Gastrocnemius medialis (tissue), 4 donors: ENCODE results near the gene ACTR5. TPM values are rescaled to one million over a fixed set of nuclear protein-coding genes. Genes with fewer than 3 reads are reported as not detected.
A peak's percentile ranks its signal among the peaks of the same experiment; 100 is the strongest.

Source experiments
- ATAC-seq, 2 donors: fragments of 150-250 bp; one replicate each; pipeline ENCODE4 v1.9.1; 2016
- DNase-seq, 2 donors: peaks; one replicate each; pipeline ENCODE4 v3.0.0-alpha.2; 2019
- H3K27ac ChIP-seq, 4 donors: fragments of 200-600 bp; sonication (generic); 1 replicate in 1 of 4; 2 replicates in 3 of 4; pipeline ENCODE4 v1.5.1; 2016 to 2018; ENCODE audit warnings: mild to moderate bottlenecking in 2 of 4, moderate library complexity in 1 of 4
- H3K27me3 ChIP-seq, 3 donors: fragments of 200-600 bp; sonication (generic) in 2 of 3; 1 replicate in 1 of 3; 2 replicates in 2 of 3; pipeline versions ENCODE4 v1.5.1 to v1.6.0; 2016 to 2019; ENCODE audit warnings: mild to moderate bottlenecking in 1 of 3, moderate library complexity in 1 of 3
- H3K36me3 ChIP-seq, 2 donors: fragments of 200-600 bp; sonication (generic) in 1 of 2; one replicate each; pipeline ENCODE4 v1.5.1; 2017 to 2018
- H3K4me1 ChIP-seq, 2 donors: fragments of 200-600 bp; sonication (generic) in 1 of 2; one replicate each; pipeline ENCODE4 v1.5.1; 2016 to 2017; ENCODE audit warnings: mild to moderate bottlenecking in 2 of 2
- H3K4me3 ChIP-seq, 4 donors: fragments of 200-600 bp; sonication (generic) in 3 of 4; 1 replicate in 1 of 4; 2 replicates in 3 of 4; pipeline ENCODE4 v1.5.1; 2016 to 2019; ENCODE audit warnings: mild to moderate bottlenecking in 2 of 4
- H3K9me3 ChIP-seq, 3 donors: fragments of 200-600 bp; sonication (generic) in 2 of 3; 1 replicate in 1 of 3; 2 replicates in 2 of 3; pipeline ENCODE4 v1.5.1; 2016 to 2019
- POLR2A ChIP-seq, 2 donors: fragments of 450-650 bp; IDR thresholded peaks; one replicate each; pipeline ENCODE4 v1.6.1; 2017; ENCODE audit warnings: antibody characterized with exemption in 2 of 2, mild to moderate bottlenecking in 2 of 2, moderate library complexity in 2 of 2
- in situ Hi-C, 4 donors: fragments of 200-750 bp; cut with MboI; loops; one replicate each; pipeline versions ENCODE4 v1.15.0 to v1.8.0; 2017; ENCODE audit warnings: low sequenced_read_pairs in 4 of 4
- intact Hi-C: fragments of 100-400 bp; cut with DNase I; formaldehyde crosslinking; loops from one replicate; pipeline ENCODE4 v1.15.1; 2023; ENCODE audit warnings: low total_unique reads
- total RNA-seq, 4 donors: library from RNA; depleted of rRNA; stranded (reverse); fragments of >200 nt; gene quantifications; one replicate each; pipeline versions ENCODE4 v1.1.0 to v1.2.3, GENCODE V29; 2016
- TF ChIP-seq, protein P1 (sequence below), 5 experiments: fragments of 450-650 bp in 3 of 5; fragments of 200-600 bp in 2 of 5; sonication (generic) in 2 of 5; IDR thresholded peaks in 4 of 5; conservative IDR thresholded peaks in 1 of 5; 1 replicate in 4 of 5; 2 replicates in 1 of 5; pipeline ENCODE4 v1.5.1; 2016 to 2019; ENCODE audit warnings: antibody characterized with exemption in 5 of 5, mild to moderate bottlenecking in 3 of 5, moderate library complexity in 3 of 5

The ACTR5 gene
- total RNA-seq, 4 donors from 2014 or later = 6.3 to 10.0 (median 8.0) TPM

GRCh38 chr20:38805502-38805957, 57.3 kb downstream of the ACTR5 start, which contains the start of gene PPP1R16B:
Gene PPP1R16B (plus strand): TSS chr20:38805697. CDS start chr20:38835926, 30,229 bp downstream.
- Histone ChIP-seq H3K27me3 (peaks cover 27 to 34% (median 30%) of the 10 kb centered on the region in 3 donors), H3K4me1 (peaks cover 10 to 14% of the 10 kb centered on the region in 2 donors), H3K9me3 (no peaks in the 10 kb centered on the region), H3K4me3 (peak within 1 kb of the TSS; percentile 58 to 65 (median 63)), H3K27ac (peak within 1 kb of the TSS; percentile 52 to 73 (median 70)), H3K36me3 (no peaks in the 10 kb centered on the region)
- ATAC-seq = no peak
- TF ChIP-seq, protein P1, sequence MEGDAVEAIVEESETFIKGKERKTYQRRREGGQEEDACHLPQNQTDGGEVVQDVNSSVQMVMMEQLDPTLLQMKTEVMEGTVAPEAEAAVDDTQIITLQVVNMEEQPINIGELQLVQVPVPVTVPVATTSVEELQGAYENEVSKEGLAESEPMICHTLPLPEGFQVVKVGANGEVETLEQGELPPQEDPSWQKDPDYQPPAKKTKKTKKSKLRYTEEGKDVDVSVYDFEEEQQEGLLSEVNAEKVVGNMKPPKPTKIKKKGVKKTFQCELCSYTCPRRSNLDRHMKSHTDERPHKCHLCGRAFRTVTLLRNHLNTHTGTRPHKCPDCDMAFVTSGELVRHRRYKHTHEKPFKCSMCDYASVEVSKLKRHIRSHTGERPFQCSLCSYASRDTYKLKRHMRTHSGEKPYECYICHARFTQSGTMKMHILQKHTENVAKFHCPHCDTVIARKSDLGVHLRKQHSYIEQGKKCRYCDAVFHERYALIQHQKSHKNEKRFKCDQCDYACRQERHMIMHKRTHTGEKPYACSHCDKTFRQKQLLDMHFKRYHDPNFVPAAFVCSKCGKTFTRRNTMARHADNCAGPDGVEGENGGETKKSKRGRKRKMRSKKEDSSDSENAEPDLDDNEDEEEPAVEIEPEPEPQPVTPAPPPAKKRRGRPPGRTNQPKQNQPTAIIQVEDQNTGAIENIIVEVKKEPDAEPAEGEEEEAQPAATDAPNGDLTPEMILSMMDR (IDR thresholded peaks at IDR 0.05 in 4 of 5, conservative IDR thresholded peaks at IDR 0.05 in 1 of 5) = no peak
- TF ChIP-seq POLR2A (IDR thresholded peaks at IDR 0.05) = peak in 1 of 2 donors; percentile 38
- intact Hi-C loops (no loop called here), in situ Hi-C loops (no loop called here)
- DNase-seq = no peak

GRCh38 chr20:38805958-38806854, 57.9 kb downstream of the ACTR5 start:
- DNase-seq (no peak), ATAC-seq (no peak)
- in situ Hi-C loops = no loop called here
- Histone ChIP-seq H3K4me1 (peaks cover 10 to 14% of the 10 kb centered on the region in 2 donors), H3K27me3 (peaks cover 27 to 34% (median 30%) of the 10 kb centered on the region in 3 donors), H3K9me3 (no peaks in the 10 kb centered on the region), H3K36me3 (no peaks in the 10 kb centered on the region), H3K27ac (peak overlapping the region; percentile 52 to 73 (median 70)), H3K4me3 (peak overlapping the region; percentile 58 to 65 (median 63))
- no peak for TF ChIP-seq POLR2A (IDR thresholded peaks at IDR 0.05)
- TF ChIP-seq, protein P1 (IDR thresholded peaks at IDR 0.05 in 4 of 5, conservative IDR thresholded peaks at IDR 0.05 in 1 of 5) = peak in 1 of 5 experiments; percentile 10
- intact Hi-C loops = no loop called here

GRCh38 chr20:38806855-38807655, 58.8 kb downstream of the ACTR5 start:
- ATAC-seq (no peak), DNase-seq (no peak)
- Histone ChIP-seq H3K4me3 (peak overlapping the region; percentile 58 to 65 (median 63)), H3K27me3 (peaks cover 27 to 34% (median 30%) of the 10 kb centered on the region in 3 donors), H3K36me3 (no peaks in the 10 kb centered on the region), H3K9me3 (no peaks in the 10 kb centered on the region), H3K4me1 (peaks cover 10 to 14% of the 10 kb centered on the region in 2 donors), H3K27ac (peak overlapping the region in 2 of 4 donors; percentile 72 to 73)
- intact Hi-C loops = no loop called here
- in situ Hi-C loops = no loop called here
- no peak for TF ChIP-seq POLR2A (IDR thresholded peaks at IDR 0.05)
- TF ChIP-seq, protein P1 (IDR thresholded peaks at IDR 0.05 in 4 of 5, conservative IDR thresholded peaks at IDR 0.05 in 1 of 5) = no peak

GRCh38 chr20:38809942-38810341, 61.7 kb downstream of the ACTR5 start:
- peaks cover 27 to 34% (median 30%) of the 10 kb centered on the region in 3 donors for H3K27me3 ChIP-seq
- no peaks in the 10 kb centered on the region for H3K9me3 ChIP-seq
- intact Hi-C loops (no loop called here), in situ Hi-C loops (no loop called here)
- H3K4me3 ChIP-seq = no peak overlapping the region
- no peaks in the 10 kb centered on the region for H3K36me3 ChIP-seq
- H3K27ac ChIP-seq = no peak overlapping the region
- TF ChIP-seq, protein P1 (IDR thresholded peaks at IDR 0.05 in 4 of 5, conservative IDR thresholded peaks at IDR 0.05 in 1 of 5) = no peak
- TF ChIP-seq POLR2A (IDR thresholded peaks at IDR 0.05) = no peak
- ATAC-seq = no peak
- peaks cover 6 to 14% of the 10 kb centered on the region in 2 donors for H3K4me1 ChIP-seq
- no peak for DNase-seq
